ENCODE measurements around the gene RPS6KA1.
A peak's percentile ranks its signal among the peaks of the same experiment; 100 is the strongest.

Gene RPS6KA1

GRCh38 chr1:26558685-26559048 lies 29.1 kb downstream of the RPS6KA1 start:
- no peak for DNase-seq
- Histone ChIP-seq H3K4me3 (ENCODE audit: low read depth, low read length) (no peak overlapping the region), H3K27ac (no peak overlapping the region), H3K36me3 (replicated peaks) (no peaks in the 10 kb centered on the region), H3K27me3 (replicated peaks) (no peaks in the 10 kb centered on the region)
- TF ChIP-seq, protein P1, sequence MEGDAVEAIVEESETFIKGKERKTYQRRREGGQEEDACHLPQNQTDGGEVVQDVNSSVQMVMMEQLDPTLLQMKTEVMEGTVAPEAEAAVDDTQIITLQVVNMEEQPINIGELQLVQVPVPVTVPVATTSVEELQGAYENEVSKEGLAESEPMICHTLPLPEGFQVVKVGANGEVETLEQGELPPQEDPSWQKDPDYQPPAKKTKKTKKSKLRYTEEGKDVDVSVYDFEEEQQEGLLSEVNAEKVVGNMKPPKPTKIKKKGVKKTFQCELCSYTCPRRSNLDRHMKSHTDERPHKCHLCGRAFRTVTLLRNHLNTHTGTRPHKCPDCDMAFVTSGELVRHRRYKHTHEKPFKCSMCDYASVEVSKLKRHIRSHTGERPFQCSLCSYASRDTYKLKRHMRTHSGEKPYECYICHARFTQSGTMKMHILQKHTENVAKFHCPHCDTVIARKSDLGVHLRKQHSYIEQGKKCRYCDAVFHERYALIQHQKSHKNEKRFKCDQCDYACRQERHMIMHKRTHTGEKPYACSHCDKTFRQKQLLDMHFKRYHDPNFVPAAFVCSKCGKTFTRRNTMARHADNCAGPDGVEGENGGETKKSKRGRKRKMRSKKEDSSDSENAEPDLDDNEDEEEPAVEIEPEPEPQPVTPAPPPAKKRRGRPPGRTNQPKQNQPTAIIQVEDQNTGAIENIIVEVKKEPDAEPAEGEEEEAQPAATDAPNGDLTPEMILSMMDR (IDR thresholded peaks at IDR 0.05; ENCODE audit: low read depth, low read length, missing control alignments) = no peak
- in situ Hi-C loops (cut with HindIII; ENCODE audit: low pct_ligation_motif_present, low sequenced_read_pairs) = no loop called here

DNA sequence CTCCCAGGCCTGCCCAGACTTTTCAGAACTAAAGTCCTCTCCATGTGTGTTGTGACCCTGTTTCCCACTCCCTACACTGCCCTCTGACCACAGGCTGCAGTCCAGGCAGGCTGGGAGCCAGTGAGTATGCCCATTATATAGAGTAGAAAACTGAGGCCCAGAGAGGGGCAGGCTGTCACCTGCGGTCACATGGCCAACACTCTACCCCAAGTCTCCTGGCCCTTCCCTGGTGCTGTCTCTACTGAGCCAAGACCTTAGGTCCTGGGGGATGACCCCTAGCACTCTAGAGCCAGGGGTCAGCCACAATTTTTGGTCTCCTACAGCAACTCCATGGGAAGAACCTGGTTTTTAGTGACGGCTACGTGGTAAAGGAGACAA lies 30.8 kb downstream of the RPS6KA1 start:
- Histone ChIP-seq H3K4me3 (ENCODE audit: low read depth, low read length) (no peak overlapping the region), H3K27me3 (replicated peaks) (no peaks in the 10 kb centered on the region), H3K27ac (no peak overlapping the region), H3K36me3 (replicated peaks) (no peaks in the 10 kb centered on the region)
- in situ Hi-C loops (cut with HindIII; ENCODE audit: low pct_ligation_motif_present, low sequenced_read_pairs) = no loop called here
- TF ChIP-seq, protein P1 (IDR thresholded peaks at IDR 0.05; ENCODE audit: low read depth, low read length, missing control alignments) = no peak
- no peak for DNase-seq

GRCh38 chr1:26570287-26570686 lies 40.7 kb downstream of the RPS6KA1 start:
- in situ Hi-C loops (cut with HindIII; ENCODE audit: low pct_ligation_motif_present, low sequenced_read_pairs) = no loop called here
- TF ChIP-seq, protein P1 (IDR thresholded peaks at IDR 0.05; ENCODE audit: low read depth, low read length, missing control alignments) = no peak
- DNase-seq = peak; percentile 41
- Histone ChIP-seq H3K36me3 (replicated peaks) (no peaks in the 10 kb centered on the region), H3K27ac (no peak overlapping the region), H3K4me3 (ENCODE audit: low read depth, low read length) (no peak overlapping the region), H3K27me3 (replicated peaks) (no peaks in the 10 kb centered on the region)

DNA sequence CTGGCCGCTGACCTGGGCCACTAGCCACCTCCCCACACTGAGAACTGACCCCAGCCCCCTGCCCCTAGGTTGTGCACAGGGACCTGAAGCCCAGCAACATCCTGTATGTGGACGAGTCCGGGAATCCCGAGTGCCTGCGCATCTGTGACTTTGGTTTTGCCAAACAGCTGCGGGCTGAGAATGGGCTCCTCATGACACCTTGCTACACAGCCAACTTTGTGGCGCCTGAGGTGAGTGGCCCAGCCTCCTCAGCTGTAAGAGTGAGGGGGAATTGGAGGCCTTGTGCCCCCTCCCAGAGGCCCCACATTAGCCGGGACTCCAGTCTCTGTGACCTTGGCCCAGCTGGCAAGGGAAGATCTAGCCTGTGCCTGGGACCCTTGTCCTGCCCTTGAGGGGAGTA lies 41.8 kb downstream of the RPS6KA1 start:
- no peak overlapping the region for H3K4me3 ChIP-seq (ENCODE audit: low read depth, low read length)
- no peaks in the 10 kb centered on the region for H3K36me3 ChIP-seq (replicated peaks)
- no peak for DNase-seq
- no peak overlapping the region for H3K27ac ChIP-seq
- TF ChIP-seq, protein P1 (IDR thresholded peaks at IDR 0.05; ENCODE audit: low read depth, low read length, missing control alignments) = no peak
- H3K27me3 ChIP-seq (replicated peaks) = no peaks in the 10 kb centered on the region
- in situ Hi-C loops (cut with HindIII; ENCODE audit: low pct_ligation_motif_present, low sequenced_read_pairs) = no loop called here

DNA sequence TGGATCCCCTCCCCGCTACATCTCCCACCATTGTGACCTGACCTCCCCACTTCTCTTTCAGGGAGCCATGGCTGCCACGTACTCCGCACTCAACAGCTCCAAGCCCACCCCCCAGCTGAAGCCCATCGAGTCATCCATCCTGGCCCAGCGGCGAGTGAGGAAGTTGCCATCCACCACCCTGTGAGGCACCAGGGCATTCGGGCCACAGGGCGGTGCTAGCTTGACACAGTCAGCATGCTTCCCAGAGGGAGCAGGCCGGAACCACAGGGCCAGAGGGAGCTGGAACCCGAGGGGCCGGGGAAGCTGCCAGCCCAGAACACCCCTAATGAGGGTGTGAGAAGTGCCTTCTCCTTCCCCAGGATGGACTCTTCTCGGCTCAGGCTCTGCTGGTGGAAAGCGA lies 44.5 kb downstream of the RPS6KA1 start:
- no peak for DNase-seq
- Histone ChIP-seq H3K36me3 (replicated peaks) (no peaks in the 10 kb centered on the region), H3K4me3 (ENCODE audit: low read depth, low read length) (no peak overlapping the region), H3K27me3 (replicated peaks) (no peaks in the 10 kb centered on the region), H3K27ac (no peak overlapping the region)
- TF ChIP-seq, protein P1 (IDR thresholded peaks at IDR 0.05; ENCODE audit: low read depth, low read length, missing control alignments) = no peak
- in situ Hi-C loops (cut with HindIII; ENCODE audit: low pct_ligation_motif_present, low sequenced_read_pairs) = no loop called here

GRCh38 chr1:26574719-26575251 lies 45.2 kb downstream of the RPS6KA1 start:
- no peak overlapping the region for H3K27ac ChIP-seq
- in situ Hi-C loops (cut with HindIII; ENCODE audit: low pct_ligation_motif_present, low sequenced_read_pairs) = no loop called here
- no peaks in the 10 kb centered on the region for H3K27me3 ChIP-seq (replicated peaks)
- TF ChIP-seq, protein P1 (IDR thresholded peaks at IDR 0.05; ENCODE audit: low read depth, low read length, missing control alignments) = no peak
- H3K4me3 ChIP-seq (ENCODE audit: low read depth, low read length) = no peak overlapping the region
- no peaks in the 10 kb centered on the region for H3K36me3 ChIP-seq (replicated peaks)
- DNase-seq = no peak

All from brain microvascular endothelial cell (primary cell).